Measurements from ENCODE around the gene TMEM237.

TMEM237 gene

DNA sequence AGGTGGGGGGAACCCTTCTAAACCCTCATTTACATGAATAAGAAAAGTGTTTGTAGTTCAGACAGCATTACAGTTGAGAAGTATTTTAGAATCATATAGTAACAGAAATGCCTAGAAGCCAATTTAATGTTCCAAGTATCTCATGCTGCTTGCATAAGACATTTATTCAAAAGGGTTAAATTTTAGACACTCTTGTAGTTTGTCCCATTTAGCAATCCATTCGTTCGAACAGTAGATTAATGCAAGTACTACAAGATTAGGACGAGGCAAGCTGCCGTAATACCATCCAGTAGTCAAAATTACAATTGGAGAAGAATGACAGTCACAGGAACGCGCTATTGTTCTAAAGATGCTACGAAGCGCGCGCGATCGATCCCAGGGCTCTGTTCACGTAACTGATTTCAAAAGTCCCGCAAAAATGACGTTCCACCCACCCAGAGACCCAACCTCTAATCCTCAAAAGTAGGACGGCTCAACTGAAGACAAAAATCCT, 1.2 kb downstream of the TMEM237 start:
- DNase-seq (ENCODE audit: low spot score), result no peak
- TF ChIP-seq, protein P1, sequence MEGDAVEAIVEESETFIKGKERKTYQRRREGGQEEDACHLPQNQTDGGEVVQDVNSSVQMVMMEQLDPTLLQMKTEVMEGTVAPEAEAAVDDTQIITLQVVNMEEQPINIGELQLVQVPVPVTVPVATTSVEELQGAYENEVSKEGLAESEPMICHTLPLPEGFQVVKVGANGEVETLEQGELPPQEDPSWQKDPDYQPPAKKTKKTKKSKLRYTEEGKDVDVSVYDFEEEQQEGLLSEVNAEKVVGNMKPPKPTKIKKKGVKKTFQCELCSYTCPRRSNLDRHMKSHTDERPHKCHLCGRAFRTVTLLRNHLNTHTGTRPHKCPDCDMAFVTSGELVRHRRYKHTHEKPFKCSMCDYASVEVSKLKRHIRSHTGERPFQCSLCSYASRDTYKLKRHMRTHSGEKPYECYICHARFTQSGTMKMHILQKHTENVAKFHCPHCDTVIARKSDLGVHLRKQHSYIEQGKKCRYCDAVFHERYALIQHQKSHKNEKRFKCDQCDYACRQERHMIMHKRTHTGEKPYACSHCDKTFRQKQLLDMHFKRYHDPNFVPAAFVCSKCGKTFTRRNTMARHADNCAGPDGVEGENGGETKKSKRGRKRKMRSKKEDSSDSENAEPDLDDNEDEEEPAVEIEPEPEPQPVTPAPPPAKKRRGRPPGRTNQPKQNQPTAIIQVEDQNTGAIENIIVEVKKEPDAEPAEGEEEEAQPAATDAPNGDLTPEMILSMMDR (IDR thresholded peaks at IDR 0.05; ENCODE audit: extremely low read depth, missing control alignments), result no peak

DNA sequence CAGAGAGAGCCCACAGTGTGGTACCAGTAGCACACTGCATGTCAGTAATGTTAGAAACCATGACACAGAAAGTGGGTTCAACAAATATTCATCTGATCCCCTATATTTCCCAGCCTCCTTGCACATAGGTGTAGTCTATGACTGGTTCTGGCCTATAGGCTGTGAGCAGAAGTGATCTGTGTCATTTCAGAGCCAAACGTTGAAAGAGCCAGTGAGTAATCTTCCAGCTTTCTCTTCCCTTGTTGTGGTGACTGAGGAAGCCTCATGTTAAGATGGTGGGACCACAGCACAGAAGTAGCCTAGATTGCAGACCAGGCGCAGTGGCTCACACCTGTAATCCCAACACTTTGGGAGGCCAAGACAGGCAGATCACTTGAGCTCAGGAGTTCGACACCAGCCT, 4.1 kb downstream of the TMEM237 start:
- no peak for DNase-seq (ENCODE audit: low spot score)
- TF ChIP-seq, protein P1 (IDR thresholded peaks at IDR 0.05; ENCODE audit: extremely low read depth, missing control alignments), result no peak

DNA sequence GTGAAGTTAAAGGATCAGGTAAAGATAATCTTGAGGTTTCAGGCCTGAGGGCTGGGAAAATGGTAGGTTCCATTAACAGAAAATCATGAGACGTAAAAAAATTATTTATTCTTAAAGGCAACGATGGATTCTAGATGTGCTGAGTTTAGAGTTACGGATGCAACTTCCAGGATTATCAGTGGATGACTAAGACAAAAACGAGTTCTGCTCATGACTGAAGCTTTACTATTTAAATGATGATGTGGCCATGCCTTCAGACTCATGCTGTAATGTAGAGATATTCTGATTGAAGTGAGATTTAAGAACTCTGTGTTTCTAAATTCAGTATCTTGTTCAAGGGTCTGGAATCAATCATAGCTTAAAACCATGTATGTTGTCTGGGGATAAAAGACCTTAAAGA, 5.0 kb downstream of the TMEM237 start:
- DNase-seq (ENCODE audit: low spot score), result no peak
- TF ChIP-seq, protein P1 (IDR thresholded peaks at IDR 0.05; ENCODE audit: extremely low read depth, missing control alignments), result no peak

DNA sequence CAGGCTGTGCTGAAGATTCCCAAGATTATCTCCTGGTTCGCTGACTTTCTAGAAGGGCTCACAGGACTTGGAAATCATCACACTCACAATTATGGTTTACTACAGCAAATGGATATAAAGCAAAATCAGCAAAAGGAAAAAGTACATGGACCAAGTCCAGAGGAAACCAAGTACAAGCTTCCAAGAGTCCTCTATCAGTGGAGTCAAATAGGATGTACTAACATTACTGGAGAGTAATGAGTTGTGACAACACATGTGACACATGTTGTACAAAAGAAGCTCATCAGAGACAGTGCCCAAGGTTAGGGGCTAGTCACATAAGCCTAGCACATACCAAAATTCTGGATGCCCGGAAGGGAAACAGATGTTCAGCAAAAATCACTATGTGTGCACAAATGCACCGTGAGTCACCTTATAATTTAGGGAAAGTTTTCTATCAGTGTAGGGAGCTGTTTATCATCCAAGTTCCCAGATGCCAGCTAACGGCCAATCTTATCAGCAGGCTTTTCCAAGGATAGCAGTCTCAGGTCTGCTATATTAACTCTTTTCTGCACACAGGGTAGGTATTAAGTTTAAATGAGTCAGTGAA, 9.5 kb downstream of the TMEM237 start:
- TF ChIP-seq, protein P1 (IDR thresholded peaks at IDR 0.05; ENCODE audit: extremely low read depth, missing control alignments), result no peak
- DNase-seq (ENCODE audit: low spot score), result no peak

DNA sequence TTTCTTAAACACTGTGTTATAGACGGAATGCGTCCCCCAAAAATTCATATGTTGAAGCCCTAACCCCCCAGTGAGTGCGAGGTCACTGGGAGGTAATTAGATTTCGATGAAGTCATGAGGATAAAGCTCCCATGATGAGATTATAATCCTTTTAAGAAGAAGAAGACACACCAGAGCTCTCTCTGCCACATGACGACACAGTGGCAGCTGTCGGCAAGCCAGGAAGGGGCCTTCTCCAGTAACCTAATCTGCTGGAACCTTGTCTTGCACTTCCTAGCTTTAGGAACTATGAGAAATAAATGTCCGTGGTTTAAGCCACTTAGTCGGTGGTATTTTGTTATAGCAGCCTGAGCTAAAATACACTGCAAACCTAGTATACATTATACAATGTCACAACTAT, 12.3 kb downstream of the TMEM237 start:
- no peak for DNase-seq (ENCODE audit: low spot score)
- TF ChIP-seq, protein P1 (IDR thresholded peaks at IDR 0.05; ENCODE audit: extremely low read depth, missing control alignments), result no peak

DNA sequence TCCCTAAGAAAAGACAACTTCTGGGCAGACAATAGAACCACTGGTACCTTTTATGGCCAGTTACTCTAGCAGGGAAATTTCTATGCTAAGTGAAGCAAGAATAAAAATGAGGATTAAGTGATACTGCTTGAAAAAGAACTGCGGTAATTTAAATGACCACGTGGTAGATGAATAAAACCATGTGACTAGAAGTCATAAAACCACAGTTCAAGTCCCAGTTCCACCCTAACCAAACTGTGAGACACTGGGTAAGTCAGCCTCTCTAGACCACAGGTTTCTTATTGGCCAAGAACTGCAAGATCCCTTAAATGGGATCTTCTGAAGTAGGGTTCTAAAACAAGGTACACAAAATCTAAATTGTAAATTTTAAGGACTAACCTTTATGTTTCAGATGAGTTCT, 12.7 kb downstream of the TMEM237 start:
- no peak for DNase-seq (ENCODE audit: low spot score)
- TF ChIP-seq, protein P1 (IDR thresholded peaks at IDR 0.05; ENCODE audit: extremely low read depth, missing control alignments), result no peak

DNA sequence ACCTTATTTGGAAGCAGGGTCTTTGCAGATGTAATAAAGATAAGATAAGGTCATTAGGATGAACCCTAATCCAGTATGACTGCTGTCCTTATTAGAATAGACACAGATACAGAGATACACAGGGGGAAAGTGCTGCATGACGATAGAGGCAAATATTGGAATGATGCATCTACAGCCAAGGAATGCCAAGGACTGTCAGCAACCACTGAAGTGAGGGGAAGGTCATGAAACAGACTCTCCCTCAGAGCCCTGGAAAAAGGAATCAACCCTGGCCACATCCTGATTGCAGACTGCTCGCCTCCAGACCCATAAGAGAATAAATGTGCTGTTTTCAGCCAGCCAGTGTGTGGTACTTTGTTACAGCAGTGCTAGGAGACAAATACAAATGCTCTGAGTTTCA, 14.8 kb downstream of the TMEM237 start:
- no peak for DNase-seq (ENCODE audit: low spot score)
- TF ChIP-seq, protein P1 (IDR thresholded peaks at IDR 0.05; ENCODE audit: extremely low read depth, missing control alignments), result no peak
